Raji (cell line): ENCODE measurements around the gene REEP2.

Experiments used
- POLR2A ChIP-seq: IDR thresholded peaks from 2 replicates; pipeline ENCODE4 v1.6.1; 2011; ENCODE audit warnings: low read depth, low read length, control low read depth; ENCODE audit not compliant: insufficient read depth

Gene REEP2, protein sequence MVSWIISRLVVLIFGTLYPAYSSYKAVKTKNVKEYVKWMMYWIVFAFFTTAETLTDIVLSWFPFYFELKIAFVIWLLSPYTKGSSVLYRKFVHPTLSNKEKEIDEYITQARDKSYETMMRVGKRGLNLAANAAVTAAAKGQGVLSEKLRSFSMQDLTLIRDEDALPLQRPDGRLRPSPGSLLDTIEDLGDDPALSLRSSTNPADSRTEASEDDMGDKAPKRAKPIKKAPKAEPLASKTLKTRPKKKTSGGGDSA

DNA sequence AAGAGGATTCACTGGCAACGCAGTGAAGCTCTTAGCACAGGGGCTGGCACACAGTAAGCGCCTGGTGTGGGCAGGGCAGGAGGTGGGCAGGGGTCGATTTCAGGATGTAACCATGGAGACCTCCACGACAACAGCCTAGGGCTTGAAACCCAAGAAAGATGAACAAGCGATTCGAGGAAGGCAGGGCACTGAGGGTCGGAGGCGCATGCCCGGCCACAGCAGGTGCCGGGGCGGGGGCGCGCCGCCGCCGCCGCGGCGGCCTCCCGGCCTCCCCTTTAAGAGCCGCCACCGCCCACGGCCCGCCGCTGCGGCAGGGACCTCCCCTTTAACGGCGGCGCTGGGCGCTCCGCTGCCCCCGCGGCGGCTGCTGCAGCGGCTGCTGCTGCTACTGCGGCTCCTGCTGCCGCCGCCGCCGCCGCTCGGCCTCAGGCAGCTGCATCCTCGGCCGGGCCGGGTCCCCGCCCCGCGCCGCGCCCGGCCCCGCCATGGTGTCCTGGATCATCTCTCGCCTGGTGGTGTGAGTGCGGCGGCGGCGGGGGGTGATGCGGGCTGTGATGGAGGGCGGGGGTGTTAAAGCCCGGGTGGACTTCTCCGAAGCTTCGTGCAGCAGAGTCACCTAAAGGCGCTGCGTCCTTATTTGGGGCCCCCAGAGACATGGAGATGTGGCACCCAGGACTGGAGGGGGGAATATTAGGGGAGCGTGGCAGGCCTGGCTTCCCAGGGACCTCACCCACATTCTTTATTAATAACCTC lies at the start of gene REEP2:
TSS of gene REEP2 (plus strand) at position 334 of the 753 bp plus-strand sequence. CDS start at position 486, 152 bp downstream.
- TF ChIP-seq POLR2A, result no peak

DNA sequence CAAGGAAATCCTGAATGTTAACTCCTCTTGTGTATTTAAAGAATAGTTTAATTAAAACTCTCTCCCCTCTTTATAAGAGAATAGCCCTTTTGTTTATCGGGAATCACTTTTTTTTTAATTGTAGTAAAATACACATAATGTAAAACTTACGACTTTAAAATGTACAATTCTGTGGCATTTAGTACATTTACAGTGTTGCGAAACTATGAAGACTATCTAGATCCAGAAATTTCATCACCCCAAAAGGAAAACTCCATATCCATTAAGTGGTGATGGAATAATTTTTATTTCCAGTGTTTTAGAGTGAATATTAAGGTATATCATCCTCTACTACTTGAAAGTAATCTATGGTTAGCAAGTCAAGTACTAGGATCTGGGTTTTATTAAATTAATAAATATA lies 49.5 kb upstream of the REEP2 start:
- TF ChIP-seq POLR2A, result no peak

DNA sequence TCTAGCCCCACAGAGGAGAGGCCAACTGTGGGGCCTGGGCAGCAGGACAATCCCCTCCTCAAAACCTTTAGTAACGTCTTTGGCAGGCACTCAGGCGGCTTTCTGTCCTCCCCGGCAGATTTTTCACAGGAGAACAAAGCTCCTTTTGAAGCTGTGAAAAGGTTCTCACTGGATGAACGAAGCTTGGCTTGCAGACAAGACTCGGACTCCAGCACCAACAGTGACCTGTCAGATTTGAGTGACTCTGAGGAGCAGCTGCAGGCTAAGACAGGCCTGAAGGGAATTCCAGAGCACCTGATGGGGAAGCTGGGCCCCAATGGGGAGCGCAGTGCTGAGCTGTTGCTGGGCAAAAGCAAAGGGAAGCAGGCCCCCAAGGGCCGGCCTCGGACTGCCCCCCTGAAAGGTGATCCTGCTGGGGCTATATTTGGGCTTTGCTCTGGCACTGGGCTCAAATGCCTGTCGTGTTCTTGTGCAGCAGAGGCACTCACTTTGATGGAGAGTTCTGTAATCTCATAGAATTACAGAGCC lies 46.9 kb upstream of the REEP2 start:
- TF ChIP-seq POLR2A, result no peak

DNA sequence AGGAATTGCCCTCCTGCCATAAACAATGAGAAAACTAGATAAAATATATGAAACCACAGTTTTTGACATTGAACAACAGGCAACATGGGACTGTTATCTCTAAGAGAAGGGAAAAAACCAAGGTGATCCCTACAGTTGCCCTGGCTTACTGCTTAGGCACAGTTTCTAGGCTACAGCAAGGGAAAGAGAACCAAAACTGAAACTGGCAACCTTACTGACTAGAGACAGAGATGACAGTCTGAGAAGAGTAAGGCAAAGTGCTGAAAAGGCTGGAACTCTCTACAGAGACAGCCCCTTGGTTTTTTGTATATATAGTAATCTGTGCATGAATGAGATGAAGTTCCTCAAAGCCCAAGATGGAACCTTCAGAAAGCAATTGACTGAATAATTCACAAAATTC lies 36.2 kb upstream of the REEP2 start:
- no peak for TF ChIP-seq POLR2A

DNA sequence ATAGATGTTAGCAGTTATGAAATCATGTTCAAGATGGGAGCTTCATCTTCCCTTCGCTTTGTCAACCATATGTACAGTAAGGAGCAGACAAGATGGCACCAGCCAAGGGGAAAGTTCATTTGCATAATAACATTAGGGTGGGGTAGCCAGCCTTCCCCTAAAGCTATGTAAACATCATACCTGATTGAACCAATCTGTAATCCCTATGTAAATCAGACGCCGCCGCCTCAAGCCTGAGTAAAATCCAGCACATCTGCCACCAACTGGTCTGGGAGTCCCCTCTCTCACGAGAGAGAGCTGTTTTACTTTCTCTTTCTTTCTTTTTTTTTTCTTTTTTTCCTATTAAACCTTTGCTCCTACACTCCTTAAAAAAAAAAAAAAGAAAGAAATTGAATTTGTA lies 30.8 kb upstream of the REEP2 start:
- TF ChIP-seq POLR2A, result no peak

DNA sequence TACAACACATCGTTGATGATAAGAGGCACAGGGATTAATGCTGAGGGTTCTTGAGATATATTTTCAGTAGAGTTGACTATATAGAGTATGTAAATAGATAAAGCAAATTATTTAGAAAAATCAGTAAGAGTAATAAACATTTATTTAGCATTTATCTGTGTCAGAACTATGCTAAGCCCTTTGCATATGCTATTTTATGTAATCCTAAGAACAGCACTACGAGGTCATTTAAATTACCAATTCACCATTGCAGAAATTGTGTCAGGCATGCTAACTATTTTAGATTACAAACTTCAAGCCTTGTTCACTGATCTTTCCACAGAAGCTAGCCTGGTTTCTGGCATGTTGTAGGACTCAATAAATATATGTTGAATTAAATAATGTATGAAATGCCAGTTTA lies 20.4 kb upstream of the REEP2 start:
- TF ChIP-seq POLR2A, result no peak

DNA sequence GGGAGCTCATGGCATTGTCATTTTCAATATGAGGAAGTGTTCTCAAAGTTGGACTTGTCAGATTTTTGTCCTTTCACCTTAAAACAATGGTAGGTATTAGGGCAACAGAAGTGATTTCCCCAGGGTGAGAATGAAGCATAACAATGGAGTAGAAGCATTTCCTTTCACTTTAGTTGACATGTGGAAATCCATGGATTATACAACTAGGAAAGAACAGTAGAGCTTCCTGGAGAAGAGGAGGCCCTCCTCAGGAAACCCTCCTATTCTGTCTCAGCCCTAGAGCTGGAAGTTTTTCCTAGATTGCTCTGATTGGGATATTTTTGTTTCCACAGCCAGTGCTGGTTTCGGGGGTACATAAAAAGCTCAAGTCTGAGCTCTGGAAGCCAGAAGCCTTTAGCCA lies 13.8 kb upstream of the REEP2 start:
- no peak for TF ChIP-seq POLR2A

DNA sequence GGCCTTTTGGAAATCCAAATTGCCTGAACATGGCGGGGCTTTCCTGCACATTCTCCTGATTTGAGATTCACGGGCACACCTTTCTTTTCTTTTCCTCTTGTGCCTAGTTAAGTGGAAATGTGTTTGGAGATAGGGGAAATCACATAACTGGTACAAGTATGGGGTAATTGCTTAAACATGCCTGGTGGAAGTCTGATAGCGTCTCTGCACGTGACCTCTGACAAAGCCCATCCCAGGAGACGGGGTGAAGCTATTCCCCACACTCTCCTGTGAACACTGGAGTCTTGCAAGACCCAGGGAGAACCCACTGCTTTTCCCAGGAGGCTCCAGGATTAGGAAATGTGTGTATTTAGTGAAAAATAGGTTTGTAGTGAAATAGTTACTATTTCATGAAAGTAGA lies 2.9 kb upstream of the REEP2 start:
- TF ChIP-seq POLR2A, result no peak

DNA sequence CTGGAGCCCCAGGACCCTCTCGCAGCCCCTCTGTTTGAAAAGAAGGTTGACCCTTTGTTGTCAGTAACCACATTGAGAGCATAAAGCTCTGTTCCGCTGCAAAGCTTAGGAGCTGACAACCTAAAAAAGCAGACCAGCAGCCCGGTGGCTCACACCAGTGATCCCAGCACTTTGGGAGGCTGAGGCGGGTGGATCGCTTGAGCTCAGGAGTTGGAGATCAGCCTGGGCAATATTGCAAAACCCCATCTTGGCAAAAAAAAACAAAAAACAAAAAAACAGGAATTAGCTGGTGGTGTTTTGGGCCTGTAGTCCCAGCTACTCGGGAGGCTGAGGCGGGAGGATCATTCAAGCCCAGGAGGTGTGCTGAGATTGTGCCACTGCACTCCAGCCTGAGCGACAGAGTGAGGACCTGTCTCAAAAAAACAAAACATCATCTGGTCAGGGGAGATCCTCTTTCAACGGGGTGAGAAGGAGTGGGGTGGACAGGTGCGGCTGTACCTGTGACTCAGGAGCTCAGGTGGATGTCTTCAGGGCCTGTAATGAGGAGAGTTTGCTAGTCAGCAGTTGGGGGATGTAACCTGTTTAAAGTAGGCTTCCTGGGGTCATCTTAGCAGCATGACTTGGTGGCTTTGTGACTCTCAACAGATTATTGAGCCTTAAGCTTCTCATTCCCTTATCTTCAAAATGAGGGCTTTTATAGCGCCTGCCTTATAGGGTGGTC lies 694 bp upstream of the REEP2 start:
- no peak for TF ChIP-seq POLR2A

DNA sequence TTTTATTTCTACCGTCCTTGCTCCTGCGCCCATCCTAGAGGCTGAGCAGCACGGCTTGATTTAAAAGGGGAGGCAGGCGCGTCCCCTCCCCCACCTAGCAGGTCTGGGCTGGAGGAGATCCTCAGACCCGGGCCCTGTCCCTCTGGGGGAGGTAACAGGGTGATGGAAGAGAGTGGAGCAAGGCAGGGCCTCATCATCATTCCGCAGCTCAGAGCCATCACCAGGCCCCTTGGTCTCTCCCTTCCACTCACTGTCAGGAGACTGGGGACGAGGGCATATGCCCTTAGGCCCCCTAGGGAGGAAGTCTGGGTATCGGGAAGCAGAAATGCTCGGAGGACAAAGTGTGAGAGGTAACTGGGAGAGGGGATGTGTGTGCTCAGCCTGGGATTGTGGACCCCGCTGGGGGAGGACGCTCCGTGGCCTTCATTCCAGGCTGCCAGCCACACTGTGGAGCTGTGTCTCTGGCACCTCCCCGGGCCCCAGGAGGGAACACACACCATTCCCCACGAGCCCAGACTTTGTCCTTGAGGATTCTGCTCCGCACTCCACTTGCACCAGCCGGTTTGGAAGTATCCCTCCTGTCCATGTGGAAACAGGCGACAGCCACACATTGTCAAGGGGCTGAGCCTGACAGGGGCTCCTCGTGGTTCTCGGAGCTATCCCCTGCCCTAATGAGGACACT lies 761 bp downstream of the REEP2 start:
- no peak for TF ChIP-seq POLR2A

DNA sequence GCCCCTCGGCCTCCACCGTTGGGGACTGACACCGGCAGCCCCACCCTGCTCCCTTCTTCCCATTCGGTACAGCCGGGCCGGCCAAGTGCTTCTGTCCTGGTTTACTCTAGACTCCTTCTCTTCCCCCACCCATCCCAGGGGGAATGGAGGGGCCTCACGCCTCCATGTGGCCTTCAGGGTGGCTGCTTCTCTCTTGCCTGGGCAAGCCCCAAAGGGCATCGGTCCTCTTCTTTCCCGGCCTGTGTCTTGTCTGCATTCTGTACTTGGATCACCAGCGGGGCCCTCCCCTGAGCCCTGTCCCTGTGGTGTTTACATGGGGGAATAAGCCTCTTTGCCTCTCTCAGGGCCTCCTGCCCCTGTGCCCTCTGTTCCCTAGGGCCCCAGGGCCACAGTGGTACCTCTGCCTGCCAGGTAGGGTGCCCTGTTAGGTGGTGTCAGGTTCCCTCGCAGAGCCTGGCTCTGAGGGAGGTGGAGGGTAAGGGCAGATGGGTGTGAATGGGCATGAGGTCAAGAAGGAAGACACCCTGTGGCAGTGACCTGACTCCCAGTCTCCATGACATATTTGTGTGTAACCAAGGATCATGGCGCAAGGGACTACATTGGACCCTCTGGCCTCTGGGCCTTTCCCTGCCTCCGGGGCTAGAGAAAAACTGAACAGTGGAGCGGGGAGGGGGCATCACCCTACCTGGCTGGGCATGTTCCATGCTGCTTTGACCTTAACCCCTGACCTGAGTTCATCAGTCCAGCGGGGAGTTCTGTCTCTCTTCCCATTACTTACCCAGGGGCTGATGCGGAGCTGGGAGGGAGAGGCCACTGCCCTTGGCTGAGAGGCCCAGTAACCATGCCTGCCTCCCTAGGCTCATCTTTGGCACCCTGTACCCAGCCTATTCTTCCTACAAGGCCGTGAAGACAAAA lies 1.6 kb downstream of the REEP2 start:
- TF ChIP-seq POLR2A, result no peak

DNA sequence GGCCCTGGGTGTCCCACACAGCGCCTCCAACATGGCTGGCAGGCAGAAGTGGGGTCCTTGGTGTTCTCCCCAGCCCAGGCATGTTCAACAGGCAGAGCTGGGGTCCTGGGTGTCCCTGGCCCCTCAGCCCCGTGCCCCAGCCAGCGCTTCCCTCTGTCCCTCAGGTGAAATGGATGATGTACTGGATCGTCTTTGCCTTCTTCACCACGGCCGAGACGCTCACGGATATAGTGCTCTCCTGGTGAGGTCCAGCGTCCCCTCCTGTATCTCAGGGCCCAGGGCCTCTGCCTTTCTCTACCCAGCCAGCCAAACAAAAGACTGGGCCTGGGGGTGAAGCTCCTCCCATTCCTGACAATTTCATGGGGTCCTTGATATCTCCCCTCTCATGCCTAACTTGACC lies 2.4 kb downstream of the REEP2 start:
- no peak for TF ChIP-seq POLR2A

DNA sequence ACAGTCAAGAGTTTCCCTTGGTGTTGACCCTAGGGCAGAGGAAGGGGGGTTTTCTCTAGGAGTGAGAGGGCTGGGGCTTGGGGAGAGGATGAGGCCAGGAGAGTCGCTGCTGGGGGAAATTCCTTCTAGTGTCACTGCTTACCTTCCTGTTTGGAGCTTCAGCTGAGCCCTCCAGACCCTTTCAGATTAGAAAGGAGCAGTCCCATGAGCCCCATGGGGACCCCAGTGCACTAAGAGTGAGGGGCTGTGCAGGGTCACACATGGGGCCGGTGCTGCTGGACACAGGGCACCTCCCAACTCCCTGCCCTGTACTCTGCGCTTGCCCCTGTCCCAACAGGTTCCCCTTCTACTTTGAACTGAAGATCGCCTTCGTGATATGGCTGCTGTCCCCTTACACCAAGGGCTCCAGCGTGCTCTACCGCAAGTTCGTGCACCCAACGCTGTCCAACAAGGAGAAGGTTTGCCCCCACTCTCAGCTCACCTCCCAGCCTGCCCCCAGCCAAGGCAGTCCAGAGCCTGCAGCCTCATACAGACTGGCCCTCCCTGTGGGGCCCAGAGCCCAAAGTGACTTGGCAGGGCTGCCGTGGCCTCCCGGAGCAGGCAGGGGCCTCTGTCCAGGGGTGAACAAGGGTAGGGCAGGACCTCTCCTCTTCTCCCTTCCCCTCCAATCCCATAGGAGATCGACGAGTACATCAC lies 5.4 kb downstream of the REEP2 start:
- TF ChIP-seq POLR2A, result no peak

DNA sequence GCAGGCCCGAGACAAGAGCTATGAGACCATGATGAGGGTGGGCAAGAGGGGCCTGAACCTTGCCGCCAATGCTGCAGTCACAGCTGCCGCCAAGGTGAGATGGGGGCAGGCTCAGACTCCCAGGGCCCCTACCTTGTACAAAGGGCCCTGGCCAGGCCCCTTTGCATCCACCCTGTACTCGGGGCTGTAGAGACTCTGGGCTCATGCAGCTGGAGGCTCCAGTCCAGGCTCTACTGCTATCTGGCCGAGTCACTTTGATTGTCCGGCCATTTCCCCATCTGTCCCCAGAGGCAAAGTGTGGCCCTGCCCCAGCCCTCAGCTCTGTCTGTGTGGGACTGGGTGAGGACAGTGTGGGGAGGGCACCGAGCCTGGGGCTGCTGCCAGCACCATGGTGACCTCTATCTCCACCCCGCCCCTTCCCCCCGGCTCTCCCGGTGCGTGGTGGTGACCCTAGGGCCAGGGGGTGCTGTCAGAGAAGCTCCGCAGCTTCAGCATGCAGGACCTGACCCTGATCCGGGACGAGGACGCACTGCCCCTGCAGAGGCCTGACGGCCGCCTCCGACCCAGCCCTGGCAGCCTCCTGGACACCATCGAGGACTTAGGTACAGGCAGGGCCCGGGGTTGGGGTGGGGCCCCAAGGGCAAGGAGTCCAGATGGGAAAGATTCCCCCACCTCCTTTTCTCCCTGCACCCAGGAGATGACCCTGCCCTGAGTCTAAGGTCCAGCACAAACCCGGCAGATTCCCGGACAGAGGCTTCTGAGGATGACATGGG lies 6.1 kb downstream of the REEP2 start:
- TF ChIP-seq POLR2A, result no peak
